WTC11 (cell line): Measurements from ENCODE around the gene TNNT2.

Experiments
- CTCF ChIP-seq: fragments of 200-600 bp; IDR thresholded peaks from 2 replicates; pipeline ENCODE4 v1.8.0; 2022; ENCODE audit warnings: antibody characterized with exemption
- ERG ChIP-seq: fragments of 250-450 bp; sonication (Bioruptor Pico); IDR thresholded peaks from 2 replicates; pipeline ENCODE4 v1.8.0; 2021; ENCODE audit warnings: mild to moderate bottlenecking
- USF2 ChIP-seq: sonication (generic); formaldehyde crosslinking; IDR thresholded peaks from 2 replicates; pipeline ENCODE4 v1.8.1; 2023; ENCODE audit warnings: mild to moderate bottlenecking, missing genetic modification reagents, moderate library complexity
- ZNF263 ChIP-seq: sonication (generic); formaldehyde crosslinking; IDR thresholded peaks from 2 replicates; pipeline ENCODE4 v1.8.1; 2022; ENCODE audit warnings: low read depth, mild to moderate bottlenecking, moderate library complexity, missing genetic modification reagents

- TF ChIP-seq CTCF = no peak
- no peak for TF ChIP-seq ERG (CRISPR knock-in tag)
- no peak for TF ChIP-seq ZNF263 (CRISPR knock-in tag)
- no peak for TF ChIP-seq USF2 (CRISPR knock-in tag)
Measured at GRCh38 chr1:201357636-201358348, 19.7 kb downstream of the TNNT2 start.
